LNCaP clone FGC (cell line): ENCODE data around the gene SLC10A1.

Source experiments
- DNase-seq: peaks from one replicate; pipeline ENCODE4 v3.0.0-alpha.2; 2011; ENCODE audit warnings: low read depth
- H3K4me3 ChIP-seq: 2 replicates; pipeline ENCODE4 v1.5.1; 2011; ENCODE audit warnings: mild to moderate bottlenecking, low read depth, low read length, control low read depth
- CTCF ChIP-seq: IDR thresholded peaks from 2 replicates; pipeline ENCODE4 v1.5.1; 2012; ENCODE audit warnings: mild to moderate bottlenecking; ENCODE audit not compliant: control insufficient read depth, insufficient read depth; ENCODE audit errors: extremely low read depth

Gene SLC10A1

GRCh38 chr14:69796797-69797500, at the start of gene SLC10A1:
TSS of gene SLC10A1 (minus strand) at chr14:69797241. CDS start at chr14:69797155, 86 bp downstream.
- no peak for TF ChIP-seq CTCF

GRCh38 chr14:69845787-69846186, 48.7 kb upstream of the SLC10A1 start:
- TF ChIP-seq CTCF: no peak
- DNase-seq: no peak
- no peak overlapping the region for H3K4me3 ChIP-seq

More at GRCh38 chr14:69796797-69797500, at the start of gene SLC10A1:
- no peak for DNase-seq
- no peak within 1 kb of the TSS for H3K4me3 ChIP-seq

DNA sequence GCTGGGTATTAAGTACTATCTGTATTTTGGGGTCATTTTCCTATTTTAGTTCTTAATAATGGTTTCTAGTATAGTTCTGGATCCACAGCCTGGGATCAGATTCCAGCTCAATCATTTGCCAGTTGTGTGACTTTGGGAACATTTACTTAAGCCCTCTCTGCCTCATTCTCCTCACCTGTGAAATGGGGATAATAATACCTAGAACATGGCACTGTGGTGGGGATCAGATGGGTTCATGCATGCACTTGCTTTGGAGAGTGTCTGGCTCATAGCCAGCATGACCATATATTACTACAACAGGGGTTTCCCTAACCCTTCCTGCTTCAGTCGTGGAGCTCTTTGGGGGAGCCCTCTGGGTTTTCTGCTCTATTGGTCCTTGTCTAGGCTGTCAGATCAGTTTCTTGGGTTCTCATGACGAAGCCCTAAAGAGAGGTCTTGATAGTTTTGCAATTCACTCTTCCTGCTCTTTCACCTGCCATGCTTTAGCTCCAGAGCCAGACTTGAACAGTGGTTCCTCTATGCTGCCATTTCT, 48.1 kb upstream of the SLC10A1 start:
- no peak overlapping the region for H3K4me3 ChIP-seq
- no peak for DNase-seq
- no peak for TF ChIP-seq CTCF

DNA sequence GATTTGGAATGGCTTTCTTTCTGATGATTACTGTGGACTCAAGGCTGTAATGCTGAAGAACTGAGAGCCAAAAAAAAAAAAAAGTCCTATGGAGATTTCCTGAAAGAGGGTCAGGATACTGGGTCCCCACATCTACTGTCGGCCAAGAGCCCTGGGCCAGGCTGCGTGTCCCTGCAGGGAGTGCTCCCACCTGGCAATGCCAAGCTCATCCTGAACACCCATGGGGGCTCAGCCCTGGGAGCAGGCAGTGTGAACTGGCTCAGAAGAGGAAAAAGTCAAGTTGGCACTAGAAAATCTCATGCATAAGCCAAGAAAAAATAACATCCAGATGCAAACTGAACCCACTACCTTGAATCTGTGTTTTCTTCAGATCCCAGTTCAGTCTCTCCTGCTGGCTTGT, 47.1 kb upstream of the SLC10A1 start:
- H3K4me3 ChIP-seq: no peak overlapping the region
- no peak for DNase-seq
- TF ChIP-seq CTCF: no peak

- no peak for DNase-seq
Measured at GRCh38 chr14:69842686-69843420, 45.8 kb upstream of the SLC10A1 start.

GRCh38 chr14:69841656-69842055, 44.6 kb upstream of the SLC10A1 start:
- no peak overlapping the region for H3K4me3 ChIP-seq
- TF ChIP-seq CTCF: no peak
- DNase-seq: peak; percentile 6

More at GRCh38 chr14:69842686-69843420, 45.8 kb upstream of the SLC10A1 start:
- no peak overlapping the region for H3K4me3 ChIP-seq
- TF ChIP-seq CTCF: no peak

DNA sequence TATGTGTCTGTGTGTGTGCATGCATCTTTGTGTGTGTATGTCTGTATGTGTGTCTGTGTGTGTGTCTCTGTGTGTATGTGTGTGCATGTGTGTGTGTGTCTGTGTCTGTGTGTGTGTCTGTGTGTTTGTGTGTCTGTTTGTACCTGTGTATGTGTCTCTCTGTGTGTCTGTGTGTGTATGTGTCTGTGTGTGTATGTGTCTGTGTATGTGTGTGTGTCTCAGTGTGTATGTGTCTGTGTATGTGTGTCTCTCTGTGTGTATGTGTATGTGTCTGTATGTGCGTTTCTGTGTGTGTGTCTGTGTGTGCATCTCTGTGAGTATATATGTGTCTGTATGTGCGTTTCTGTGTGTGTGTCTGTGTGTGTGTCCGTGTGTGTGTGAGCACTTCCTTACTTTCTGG, 42.6 kb upstream of the SLC10A1 start:
- no peak for TF ChIP-seq CTCF
- DNase-seq: no peak
- no peak overlapping the region for H3K4me3 ChIP-seq
